HG03432 (cell line): ENCODE data around the gene TM9SF4.
"Not testable (repeated sequence)": the region's sequence is repeated elsewhere in the genome, so short reads cannot be mapped to it uniquely, and the experiment has no call there.

ENCODE experiments used
- ATAC-seq: cut with Tn5 transposase; IDR thresholded peaks from one replicate; pipeline ENCODE4 v1.9.1; 2021; ENCODE audit warnings: mild to moderate bottlenecking, moderate library complexity; ENCODE audit not compliant: unreplicated experiment

Gene TM9SF4

DNA sequence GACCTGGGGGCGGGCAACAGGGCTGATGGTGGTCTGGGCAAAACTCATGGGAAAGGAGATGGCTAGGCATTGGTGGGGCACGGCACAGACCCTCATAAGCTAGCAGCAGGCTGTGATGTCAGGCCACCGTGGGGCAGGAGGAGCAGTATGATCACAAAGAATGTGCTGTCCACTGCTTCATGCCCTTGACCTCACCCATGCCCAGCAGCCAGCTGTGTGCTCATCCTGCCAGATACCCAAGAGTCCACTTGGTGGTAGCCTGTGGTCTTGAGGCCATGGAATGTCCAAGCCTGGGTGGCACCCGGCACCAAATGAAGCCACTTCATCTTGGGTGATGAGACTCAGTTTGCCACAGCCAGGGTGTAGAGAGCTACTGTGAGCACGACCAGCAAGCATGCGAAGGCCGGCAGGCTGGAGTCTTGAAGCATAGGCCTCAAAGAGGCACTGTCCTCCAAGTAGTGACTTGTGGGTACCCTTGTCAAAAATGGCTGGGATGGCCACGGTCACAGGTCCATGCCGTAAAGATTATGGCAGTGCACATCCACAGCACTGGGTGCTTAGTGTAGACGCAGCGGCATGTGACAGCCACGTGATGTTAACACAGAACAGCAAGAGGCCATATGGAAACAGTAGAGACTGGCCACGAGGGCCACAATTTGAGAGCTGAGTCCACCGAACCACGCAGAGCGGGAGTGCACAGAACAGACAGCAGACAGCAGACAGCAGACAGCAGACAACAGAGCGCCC lies 79.0 kb downstream of the TM9SF4 start:
- ATAC-seq: no peak

DNA sequence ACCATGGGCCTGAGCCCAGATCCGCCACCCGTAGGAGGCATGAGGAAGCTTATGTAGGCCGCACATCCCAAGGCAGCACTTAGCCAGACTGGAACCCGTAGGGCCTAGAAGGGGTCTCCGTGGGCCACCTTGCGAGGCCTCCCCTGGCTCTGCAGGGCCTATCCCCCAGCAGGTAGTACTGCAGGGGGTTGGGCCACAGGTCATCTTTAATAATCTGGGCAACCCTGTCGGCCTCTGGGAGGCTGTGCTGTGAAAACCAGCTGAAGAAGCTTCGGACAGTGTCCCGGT lies 79.6 kb downstream of the TM9SF4 start:
- no peak for ATAC-seq

DNA sequence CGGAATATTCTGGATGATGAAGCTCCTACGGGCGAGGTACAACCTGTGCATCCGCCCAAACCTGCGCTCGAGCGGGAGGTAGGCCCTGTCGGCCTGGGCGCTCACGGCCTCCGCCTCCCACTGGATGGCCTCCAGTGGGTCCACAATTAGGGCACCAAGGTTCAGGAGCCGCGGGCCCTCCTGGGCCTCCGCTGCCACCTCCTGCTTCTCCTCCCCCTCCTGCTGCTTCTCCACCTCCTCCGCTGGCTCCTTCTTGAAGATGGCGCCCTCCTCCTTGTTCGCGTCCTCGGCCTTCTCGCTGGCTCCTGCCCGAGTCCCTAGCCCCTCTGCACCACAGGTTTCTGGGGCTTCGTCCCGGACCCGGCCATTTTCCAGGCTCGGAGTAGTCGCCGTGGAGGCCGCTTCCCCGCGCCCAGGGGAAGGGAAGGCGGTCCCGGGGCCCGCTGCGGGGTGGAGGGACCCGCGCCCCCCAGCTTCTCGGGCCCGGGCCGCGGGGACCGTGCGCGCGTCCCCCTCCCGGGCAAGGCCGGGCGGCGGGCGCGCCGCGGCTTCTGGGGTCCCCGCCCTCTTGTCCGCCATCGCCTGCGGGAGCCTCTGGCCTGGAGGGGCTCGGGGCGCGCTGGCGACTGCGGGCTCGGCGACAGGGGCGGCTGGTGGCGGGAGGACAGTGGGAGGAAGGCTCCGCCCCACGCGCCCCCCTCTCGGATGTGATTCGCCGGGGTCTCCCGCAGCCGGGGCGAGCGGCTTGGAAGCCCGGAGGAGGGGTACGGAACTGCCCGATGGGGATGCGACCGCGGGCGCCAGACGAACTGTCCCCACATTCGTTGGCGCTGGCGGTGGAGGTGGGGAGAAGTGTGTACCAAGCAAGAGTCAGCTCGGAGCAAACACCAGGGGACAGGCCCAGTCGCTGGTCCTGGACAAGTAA lies 80.4 kb downstream of the TM9SF4 start:
- no peak for ATAC-seq

DNA sequence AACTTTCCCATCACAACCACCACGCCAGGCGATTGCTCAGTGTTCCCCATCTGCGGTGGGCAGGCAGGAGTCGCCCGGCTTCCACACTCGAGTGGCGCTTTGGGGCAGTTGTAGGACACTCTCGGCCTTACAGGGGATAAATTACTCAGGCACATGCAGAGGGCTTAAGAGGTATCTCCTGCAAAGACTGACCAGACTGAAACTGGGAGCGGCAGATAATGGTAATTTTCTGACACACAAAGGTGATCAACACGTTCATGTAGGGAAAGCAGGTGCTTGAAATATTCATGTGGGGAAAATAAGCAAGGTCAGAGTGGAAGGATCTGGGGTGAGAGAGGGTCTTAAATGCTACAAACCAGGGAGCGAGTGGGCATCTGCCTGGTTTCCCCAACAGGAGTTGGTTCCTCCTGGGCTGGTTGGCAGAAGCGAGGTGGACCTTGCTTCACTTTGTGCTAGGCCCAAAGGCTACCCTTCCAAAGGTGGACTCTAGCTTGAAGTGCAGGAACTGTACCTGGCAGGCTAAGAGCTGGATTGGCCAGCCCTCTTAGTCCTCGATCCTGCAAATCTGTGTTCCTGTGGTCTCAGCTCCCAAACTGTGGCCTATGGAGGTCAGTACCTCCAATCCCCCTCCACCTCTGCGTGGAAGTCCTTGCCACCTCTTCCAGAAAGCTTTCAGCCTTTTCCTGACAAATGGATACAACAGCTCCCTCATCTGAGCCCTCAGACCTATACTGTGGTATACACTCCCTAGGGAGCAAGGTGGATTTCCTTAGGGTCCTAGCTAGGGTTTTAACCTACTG lies 81.3 kb downstream of the TM9SF4 start:
- ATAC-seq: no peak

DNA sequence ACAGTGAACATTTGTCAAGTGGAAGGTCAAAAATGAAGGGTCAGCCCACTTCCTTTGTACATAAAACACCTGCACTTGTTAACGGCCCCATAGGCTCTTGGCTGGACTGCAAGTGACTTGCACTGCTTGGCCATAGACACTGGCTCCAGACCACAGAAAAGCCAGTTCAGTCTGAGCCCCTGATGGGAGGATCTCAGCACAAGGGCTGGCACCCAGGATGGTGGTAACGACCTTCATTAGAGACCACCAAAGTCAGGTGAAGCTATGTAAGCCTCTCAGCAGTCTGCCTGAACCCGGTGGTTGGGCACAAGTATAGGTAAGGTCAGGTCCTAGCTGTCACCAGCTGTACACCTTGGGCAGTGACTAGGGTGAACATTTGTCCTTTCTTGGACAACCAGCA lies 81.9 kb downstream of the TM9SF4 start:
- ATAC-seq: no peak

DNA sequence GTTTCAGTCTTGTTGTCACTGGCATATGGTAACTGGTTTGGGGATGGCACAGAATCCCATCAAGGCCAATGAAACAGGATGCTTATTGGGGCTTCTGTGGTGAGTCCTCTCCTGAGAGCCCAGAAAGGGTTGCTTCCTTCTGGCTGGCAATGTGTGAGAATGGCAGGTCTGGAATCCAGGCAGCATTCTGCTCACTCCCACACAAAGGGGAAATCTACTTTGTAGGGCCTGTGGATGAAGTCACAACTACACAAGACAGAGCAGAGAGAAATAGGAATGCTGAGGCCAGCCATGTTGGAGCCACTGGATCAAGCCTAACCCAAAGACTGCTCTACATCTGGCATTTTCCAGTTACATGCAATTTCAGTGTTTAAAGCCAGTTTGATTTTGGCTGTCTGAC lies 82.4 kb downstream of the TM9SF4 start:
- no peak for ATAC-seq

DNA sequence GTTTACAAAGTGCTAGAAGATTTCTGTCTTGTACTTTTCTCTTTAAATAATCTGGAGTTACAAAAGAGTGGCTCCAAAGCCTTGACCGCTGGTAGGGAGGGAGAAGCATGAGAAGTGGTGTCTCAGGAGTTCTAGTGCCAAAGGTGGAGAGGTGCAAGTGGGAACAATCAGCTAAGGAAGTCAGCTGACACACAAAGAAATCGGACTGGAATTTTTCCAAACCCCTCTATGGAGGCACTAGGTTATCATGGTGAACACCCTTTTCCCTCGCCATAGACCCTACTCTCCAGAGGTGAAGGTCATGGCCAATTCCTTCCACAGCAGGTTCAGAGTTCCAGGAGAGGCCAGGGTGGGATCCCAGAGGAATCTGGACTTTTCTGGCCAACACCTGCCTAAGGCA lies 83.2 kb downstream of the TM9SF4 start:
- ATAC-seq: no peak

DNA sequence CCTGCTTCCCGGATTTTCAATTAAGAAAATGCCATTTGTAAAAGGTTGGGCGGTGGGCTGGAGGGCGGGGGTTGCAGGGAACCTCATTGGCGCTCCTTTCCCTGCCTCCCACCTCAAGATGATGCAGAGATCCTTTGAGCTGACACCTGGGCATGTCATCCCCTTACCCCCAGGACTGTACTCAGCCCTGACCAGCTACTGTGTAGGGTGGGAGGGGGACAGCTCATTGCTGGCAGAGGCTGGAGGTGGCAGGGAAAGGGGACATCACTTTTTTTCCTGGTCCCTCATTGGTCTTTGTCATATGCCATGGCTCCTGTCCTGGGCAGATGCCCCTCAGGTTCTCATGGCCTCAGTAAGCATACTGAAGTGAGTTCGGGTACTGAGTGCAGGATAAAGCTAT lies 83.8 kb downstream of the TM9SF4 start:
- not testable (repeated sequence) for ATAC-seq

DNA sequence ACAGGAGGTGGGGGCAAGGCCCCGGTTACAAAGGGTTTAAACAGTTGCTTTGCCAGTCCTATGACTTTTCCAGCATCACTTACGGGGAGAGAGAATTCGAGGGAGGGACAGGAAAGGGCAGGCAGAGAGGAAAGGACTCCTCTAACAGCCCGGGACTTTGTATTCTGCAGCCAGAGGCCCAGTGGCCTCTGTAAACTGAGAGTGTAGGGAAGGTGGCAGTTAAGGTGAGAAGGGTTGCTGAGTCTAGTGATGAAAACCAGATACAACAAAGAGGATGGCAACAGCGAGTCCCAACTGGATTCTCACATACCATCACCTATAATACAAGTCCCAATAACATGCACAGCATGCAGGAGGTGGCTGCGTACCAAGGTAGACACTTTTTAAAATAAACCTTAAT lies 84.5 kb downstream of the TM9SF4 start:
- ATAC-seq: no peak

DNA sequence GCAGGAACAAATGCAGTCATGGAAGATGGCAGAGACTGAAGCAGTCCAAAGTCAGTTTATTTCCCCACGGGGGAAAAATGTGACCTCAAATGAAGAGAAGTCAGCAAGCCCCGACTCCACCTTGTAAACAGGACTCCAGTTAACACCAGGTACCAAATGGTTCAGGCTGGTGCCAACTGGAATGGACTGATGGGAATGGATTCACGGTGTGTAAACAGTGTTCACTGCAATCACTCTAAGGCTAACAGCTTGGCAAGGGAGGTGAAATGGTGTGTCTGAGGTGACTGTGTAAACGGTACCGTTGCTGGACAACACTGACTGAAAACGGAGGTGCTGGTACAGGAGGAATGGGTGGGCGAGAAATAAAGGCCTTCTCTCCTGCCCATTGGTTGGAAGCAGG lies 86.1 kb downstream of the TM9SF4 start:
- ATAC-seq: no peak

DNA sequence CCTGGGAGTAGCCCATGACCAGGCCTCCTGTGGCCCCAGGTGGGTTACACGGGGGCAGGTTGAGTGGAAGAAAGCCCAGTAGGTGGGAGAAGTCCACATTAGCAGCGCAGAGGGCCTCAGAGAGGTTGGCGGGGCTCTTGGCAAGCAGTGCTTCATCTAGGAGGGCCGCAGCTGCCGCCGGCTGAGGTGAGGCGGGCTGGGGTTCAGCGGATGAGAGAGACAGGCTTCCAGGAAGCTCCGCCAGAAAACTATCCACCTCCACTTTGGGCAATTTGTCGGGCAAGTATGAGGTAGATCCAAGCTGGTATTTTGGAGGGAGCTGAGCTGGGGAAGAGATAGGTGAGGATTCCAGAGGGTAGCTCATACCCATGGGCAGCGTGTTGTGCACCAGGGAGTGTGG lies 87.1 kb downstream of the TM9SF4 start:
- ATAC-seq: not testable (repeated sequence)

DNA sequence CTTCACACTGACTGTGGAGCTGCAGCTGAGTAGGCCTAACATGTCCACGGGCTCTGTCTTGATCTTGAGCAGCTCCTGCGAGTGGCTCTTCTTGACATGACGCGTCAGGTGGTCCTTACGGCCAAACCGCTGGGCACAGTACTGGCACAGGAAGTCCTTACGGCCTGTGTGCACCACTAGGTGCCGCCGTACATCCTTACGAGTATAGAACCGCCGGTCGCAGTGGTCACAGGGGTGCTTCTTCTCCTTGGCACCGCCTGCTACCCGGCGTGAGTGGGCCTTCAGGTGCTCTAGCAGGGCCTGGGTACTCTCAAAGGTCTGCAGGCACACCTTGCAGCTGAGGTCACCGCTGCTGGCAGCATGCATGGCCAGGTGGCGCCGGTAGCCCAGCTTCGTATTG lies 87.6 kb downstream of the TM9SF4 start:
- ATAC-seq: not testable (repeated sequence)

DNA sequence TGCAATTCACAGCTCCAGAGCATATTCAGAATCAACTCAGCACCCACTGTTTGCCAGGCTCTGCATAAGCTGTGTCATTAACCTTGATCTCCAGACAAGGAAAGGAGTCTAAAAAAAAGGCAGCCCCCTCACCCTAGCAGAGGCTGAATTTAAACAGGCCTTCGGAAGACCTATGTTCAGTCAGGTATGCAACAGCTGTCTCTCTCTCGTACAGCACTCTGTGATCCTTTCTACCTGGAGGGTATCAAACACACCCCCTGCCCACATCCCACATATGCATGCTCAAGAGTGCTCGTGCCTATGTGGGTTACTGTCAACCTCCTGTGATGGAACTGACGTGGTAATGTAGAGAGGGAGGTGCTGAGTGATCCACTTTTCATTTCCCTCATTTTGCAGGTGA lies 89.5 kb downstream of the TM9SF4 start:
- no peak for ATAC-seq

DNA sequence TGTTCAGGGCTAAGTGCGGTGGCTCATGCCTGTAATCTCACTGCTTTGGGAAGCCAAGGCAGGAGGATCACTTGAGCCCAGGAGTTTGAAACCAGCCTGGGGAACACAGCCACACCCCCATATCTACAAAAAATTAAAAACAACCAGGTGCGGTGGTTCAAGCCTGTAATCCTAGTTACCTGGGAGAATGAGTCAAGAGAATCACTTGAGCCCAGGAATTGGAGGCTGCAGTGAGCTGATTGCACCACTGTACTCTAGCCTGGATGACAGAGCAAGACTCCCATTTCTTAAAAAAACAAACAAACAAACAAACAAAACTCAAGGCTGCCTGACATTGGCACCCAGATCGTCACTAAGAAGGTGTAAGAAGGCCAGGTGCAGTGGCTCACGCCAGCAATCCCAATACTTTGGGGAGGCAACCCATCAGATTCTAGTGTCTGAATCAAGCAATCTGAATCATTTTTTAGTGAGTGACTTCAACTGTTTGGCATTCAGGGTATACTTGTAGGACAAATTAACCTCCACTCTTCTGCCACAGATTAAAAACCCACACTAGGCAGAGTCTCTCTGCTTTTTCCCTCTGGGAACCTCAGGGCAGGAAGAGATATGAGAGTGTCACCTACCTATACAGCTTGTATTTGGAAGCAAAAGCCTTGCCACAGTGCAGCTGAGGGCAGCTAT lies 91.9 kb downstream of the TM9SF4 start:
- ATAC-seq: no peak

DNA sequence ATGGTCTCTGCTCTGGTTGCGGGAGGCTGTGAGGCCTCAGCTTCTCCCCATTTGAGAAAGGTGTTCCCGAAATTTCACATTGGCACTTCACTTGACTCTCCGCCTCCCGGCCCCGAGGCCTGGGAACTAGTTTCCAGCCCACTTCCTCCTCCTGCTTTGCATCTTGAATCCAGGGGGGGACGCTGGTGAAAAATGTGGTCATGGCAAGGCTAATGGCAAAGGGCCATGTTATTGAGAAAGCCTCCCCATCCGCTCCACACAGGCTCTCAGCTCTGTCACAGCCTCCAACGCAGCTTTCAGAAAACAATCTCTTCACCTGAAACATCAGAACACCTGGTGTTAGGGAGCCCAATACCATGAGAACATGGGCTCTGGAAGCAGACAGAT lies 92.5 kb downstream of the TM9SF4 start:
- no peak for ATAC-seq

DNA sequence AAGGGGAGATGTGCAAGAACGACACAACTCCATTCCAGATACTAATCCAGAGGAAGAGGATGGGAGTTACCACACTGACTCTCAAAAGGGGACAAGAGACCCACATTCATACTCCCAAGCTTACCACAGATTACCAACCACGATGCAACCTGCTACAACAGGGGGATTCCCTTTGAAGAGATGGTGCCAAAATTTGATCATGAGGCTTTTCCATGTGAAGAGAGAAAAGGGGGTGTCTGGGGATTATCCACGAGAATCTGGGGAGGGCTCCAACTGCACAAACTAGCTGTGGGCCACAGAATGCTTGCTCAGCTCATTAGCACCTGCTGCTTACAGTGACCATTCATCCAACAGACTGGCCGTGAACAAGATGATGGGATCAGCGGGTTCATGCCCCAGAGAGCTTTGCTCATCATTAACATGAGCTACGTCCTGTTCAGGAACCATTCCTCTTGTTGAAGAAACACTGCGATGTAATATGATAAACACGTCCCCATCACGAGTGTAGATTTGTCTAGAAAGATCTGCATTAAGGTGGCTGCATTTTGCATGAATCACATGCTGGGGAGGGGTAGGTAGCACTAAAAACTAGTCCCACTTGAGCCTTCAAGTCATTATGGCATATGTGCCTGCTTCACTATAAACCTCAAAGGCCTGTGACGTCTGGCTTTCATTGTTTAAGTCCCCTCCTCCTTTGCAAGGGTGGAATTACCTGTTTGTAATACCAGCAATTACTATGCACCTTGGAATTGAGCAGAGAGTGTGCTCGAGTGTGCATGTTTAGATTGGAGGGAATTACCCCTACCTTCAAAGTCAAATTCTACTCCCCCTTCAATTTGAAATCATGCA lies 94.1 kb downstream of the TM9SF4 start:
- no peak for ATAC-seq

DNA sequence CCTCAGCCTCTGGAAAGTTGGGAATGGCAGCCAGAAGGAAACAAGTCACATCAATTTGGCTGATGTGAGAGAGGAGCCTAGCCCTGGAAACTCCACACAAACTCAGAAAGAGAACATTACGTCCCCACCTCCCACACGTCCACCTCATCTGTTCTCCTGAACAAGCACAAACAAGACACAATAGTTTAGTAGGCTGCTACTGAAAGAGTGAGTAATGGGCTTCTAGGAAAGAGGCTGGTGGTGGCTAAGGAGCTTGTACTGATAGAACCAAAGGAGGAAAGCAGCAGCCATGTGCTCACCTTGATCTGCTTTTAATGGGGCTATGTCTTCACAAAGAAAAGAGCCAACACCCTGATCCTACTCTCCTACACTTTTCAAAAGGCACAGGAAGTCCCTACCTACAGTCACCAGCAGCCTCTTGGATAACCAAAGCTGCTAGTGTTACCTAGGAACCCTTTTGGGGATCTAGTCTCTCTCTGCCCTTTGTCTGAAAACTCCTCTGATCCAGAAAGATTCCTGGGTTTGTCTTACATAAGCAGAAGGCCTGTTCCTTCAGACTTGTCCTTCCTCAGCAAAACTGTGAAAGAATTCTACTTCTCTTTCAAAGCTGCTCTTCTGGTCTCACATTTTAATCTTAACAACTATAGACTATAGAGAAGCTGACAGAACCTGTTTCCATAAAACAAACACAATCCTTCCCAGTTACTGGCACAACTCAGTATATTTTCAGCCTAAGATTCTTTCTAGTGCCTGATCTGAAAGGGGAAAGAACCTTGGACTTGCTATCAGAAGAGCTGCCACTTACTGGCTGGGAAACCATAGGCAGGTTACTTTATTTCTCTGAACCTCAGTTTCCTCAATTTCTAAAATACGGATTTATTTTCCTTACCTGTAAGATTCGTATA lies 94.9 kb downstream of the TM9SF4 start:
- ATAC-seq: no peak

DNA sequence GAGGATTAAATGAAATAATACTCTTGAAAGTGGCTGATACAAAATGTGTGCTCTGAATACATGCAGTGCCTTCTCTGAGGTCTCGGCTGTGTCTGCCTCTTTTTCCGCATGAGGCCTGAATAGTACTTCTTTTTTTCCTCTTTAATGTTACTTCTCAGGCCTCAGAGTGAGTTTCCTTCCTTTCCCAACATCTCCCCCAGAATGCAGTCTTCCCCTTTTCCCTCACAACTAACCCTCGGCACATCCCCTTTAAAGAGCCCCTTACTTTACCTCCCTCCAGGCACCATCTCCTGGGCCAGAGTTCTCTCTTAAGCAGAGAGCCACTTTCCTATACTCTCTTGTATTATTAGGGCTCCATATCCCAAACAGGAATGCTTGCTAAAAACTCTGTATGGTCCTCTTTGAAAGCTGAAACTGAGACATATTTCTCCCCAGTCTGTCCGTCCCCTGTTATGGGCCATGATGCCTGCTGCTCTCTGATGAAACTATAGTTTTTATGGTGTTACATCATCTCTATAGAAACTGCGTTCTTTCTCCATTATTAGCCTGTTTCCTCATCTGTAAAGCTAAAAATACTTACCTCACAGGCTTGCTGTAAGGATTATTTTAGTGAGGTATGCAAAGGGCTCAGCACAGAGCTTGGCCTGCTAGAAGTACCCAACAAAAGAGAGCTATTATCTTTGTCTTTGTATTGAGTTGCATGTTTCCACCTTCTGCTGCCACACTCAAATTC lies 95.8 kb downstream of the TM9SF4 start:
- ATAC-seq: no peak
